ENCODE results near the gene DUSP16.

DUSP16 gene

DNA sequence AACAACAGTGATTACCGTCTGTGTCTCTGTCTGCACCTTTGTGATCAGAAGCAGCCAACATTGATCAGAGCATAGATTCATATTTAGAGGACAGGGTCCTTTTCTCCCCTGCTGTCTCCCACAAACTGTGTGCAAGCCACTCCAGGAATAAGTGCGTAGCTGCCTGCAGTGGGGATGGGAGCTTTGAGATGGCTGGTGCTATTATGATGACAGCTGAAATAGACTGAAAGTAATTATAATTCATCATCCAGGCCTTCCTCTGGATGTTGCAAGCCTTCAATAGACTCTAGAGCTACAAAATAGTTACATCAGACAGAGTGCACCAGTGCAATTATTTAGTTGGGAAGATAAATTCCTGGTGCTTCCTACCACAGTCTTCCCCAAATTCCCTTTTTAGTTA, 137.7 kb downstream of the DUSP16 start:
- DNase-seq: no peak
- Histone ChIP-seq H3K36me3 (replicated peaks; ENCODE audit: insufficient read depth, low read length) (no peaks in the 10 kb centered on the region), H3F3A (ENCODE audit: insufficient read depth, low read length) (no peaks in the 10 kb centered on the region), H3K4me1 (ENCODE audit: low read length) (no peaks in the 10 kb centered on the region), H3K79me2 (ENCODE audit: low read length) (0 out of 2 replicates have a peak, but pooled peaks cover 3% of the 10 kb centered on the region), H3K27me3 (replicated peaks; ENCODE audit: insufficient read depth, low read length) (no peaks in the 10 kb centered on the region), H3K4me3 (ENCODE audit: low read length) (no peak overlapping the region), H3K9me3 (replicated peaks; ENCODE audit: insufficient read depth, low read length) (no peaks in the 10 kb centered on the region), H3K4me2 (ENCODE audit: low read depth, low read length) (no peak overlapping the region), H4K20me1 (ENCODE audit: insufficient read depth, low read length) (no peaks in the 10 kb centered on the region), H3K9ac (ENCODE audit: low read length) (no peak overlapping the region), H2AFZ (ENCODE audit: low read length) (no peak overlapping the region), H3K27ac (ENCODE audit: low read length) (no peak overlapping the region), H3K9me2 (replicated peaks; ENCODE audit: insufficient read depth, low read length) (no peaks in the 10 kb centered on the region)
- TF ChIP-seq EZH2phosphoT487 (IDR thresholded peaks at IDR 0.05; ENCODE audit: low read length) (no peak), EZH2 (optimal IDR thresholded peaks at IDR 0.05; ENCODE audit: low read depth, low read length) (no peak)
- TF ChIP-seq, protein P1, sequence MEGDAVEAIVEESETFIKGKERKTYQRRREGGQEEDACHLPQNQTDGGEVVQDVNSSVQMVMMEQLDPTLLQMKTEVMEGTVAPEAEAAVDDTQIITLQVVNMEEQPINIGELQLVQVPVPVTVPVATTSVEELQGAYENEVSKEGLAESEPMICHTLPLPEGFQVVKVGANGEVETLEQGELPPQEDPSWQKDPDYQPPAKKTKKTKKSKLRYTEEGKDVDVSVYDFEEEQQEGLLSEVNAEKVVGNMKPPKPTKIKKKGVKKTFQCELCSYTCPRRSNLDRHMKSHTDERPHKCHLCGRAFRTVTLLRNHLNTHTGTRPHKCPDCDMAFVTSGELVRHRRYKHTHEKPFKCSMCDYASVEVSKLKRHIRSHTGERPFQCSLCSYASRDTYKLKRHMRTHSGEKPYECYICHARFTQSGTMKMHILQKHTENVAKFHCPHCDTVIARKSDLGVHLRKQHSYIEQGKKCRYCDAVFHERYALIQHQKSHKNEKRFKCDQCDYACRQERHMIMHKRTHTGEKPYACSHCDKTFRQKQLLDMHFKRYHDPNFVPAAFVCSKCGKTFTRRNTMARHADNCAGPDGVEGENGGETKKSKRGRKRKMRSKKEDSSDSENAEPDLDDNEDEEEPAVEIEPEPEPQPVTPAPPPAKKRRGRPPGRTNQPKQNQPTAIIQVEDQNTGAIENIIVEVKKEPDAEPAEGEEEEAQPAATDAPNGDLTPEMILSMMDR (IDR thresholded peaks at IDR 0.05; ENCODE audit: low read length): no peak

All from MM.1S (cell line).